ENCODE results near the gene CTDSPL. TPM values are rescaled to one million over a fixed set of nuclear protein-coding genes. Genes with fewer than 3 reads are reported as not detected.

The CTDSPL gene
- polyA plus RNA-seq, 1 of the 3 experiments (the other 2 are of a cell fraction) = 22.1 TPM

DNA sequence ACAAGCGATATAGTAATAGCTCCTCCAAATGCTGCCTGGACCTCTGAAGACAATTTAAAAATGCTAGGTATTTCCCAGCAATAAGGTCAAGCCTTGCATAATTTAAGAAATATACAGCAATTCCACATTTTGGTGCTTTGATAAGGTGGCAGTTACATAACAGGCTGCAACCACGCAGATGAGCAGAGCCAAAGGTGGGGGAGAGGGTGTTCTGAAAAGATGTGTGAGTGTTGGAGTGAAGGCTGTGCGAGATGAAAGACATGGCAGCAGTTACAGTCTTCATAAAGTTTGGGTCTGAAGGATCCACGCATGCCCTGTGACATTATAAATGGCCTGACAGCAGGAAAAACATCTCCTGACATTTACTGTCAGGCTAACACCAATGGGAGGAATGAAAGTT, 26.1 kb downstream of the CTDSPL start:
- Histone ChIP-seq H3F3A (replicated peaks; ENCODE audit: insufficient read depth) (no peaks in the 10 kb centered on the region), H3K79me2 (ENCODE audit: insufficient read depth) (peaks cover 70% of the 10 kb centered on the region), H3K27ac (ENCODE audit: low read depth in 2 of 2, low read length in 1 of 2) (no peak overlapping the region), H3K9ac (no peak overlapping the region), H4K20me1 (ENCODE audit: insufficient read depth) (peaks cover 27% of the 10 kb centered on the region), H3K4me2 (no peak overlapping the region), H2AFZ (ENCODE audit: low read depth) (no peak overlapping the region), H3K4me1 (ENCODE audit: control insufficient read depth in 1 of 2, insufficient read depth in 2 of 2, low read depth in 1 of 2, low read length in 1 of 2) (peaks cover 0 to 8% of the 10 kb centered on the region in 2 experiments; a peak in 2 of 4 replicates), H3K27me3 (ENCODE audit: insufficient read depth) (no peaks in the 10 kb centered on the region), H3K4me3 (ENCODE audit: low read depth in 2 of 2, low read length in 1 of 2) (no peak overlapping the region), H3K9me3 (no peaks in the 10 kb centered on the region), H3K9me2 (no peaks in the 10 kb centered on the region), H3K36me3 (replicated peaks in 1 of 2; ENCODE audit: control insufficient read depth in 1 of 2, insufficient read depth in 2 of 2, low read length in 1 of 2) (peaks cover 0 to 6% of the 10 kb centered on the region in 2 experiments)
- no peak for DNase-seq
- ChIA-PET CTCF (interaction anchor here (0.9 to 1.6 kb wide), 4 partner anchors 23 to 116 kb away, joined by 3 to 5 read pairs (median 4); no protein-coding TSS in a partner anchor), POLR2A (no interaction called here)
- 95% methylated on average over 4 of the region's 4 CpGs for whole genome bisulfite sequencing (ENCODE audit: low lambda C conversion rate)
- TF ChIP-seq FOXM1 (IDR thresholded peaks at IDR 0.05; ENCODE audit: low read depth) = no peak
- TF ChIP-seq FOXJ3 (CRISPR knock-in tag; IDR thresholded peaks at IDR 0.05) = no peak

DNA sequence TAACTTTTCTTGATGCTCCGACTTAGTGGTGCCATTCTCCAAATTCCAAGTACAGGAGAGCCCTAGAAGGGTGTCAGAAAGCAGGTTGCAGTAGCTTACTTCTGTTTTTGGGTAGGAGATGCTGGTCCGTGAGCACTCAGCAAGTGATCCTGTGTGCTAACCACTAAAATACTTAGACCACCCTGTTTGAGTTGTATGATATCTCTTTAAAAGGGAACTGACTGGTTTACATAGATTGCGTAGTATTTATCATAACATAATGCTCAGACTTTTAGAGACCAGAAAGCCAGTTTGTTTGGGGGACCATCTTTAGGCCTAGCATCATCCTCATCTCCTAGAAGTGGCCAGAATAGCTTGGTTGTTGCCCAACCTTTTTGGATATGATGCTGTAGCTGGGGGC, 26.7 kb downstream of the CTDSPL start:
- peaks cover 0 to 11% of the 10 kb centered on the region in 2 experiments; a peak in 2 of 4 replicates for H3K4me1 ChIP-seq (ENCODE audit: control insufficient read depth in 1 of 2, insufficient read depth in 2 of 2, low read depth in 1 of 2, low read length in 1 of 2)
- no peaks in the 10 kb centered on the region for H3K9me3 ChIP-seq
- WGBS (ENCODE audit: low lambda C conversion rate) = 100% methylated on average over 3 of the region's 3 CpGs
- H3K36me3 ChIP-seq (replicated peaks in 1 of 2; ENCODE audit: control insufficient read depth in 1 of 2, insufficient read depth in 2 of 2, low read length in 1 of 2) = peaks cover 0 to 6% of the 10 kb centered on the region in 2 experiments
- no peak for DNase-seq
- H3K4me3 ChIP-seq (ENCODE audit: low read depth in 2 of 2, low read length in 1 of 2) = no peak overlapping the region
- H3K27me3 ChIP-seq (ENCODE audit: insufficient read depth) = no peaks in the 10 kb centered on the region
- no peak overlapping the region for H2AFZ ChIP-seq (ENCODE audit: low read depth)
- no peak overlapping the region; a peak in 1 of 4 replicates for H3K27ac ChIP-seq (ENCODE audit: low read depth in 2 of 2, low read length in 1 of 2)
- ChIA-PET POLR2A (no interaction called here), CTCF (interaction anchor here (1.5 kb wide), 1 partner anchor 78 kb away, joined by 5 read pairs; no protein-coding TSS in a partner anchor)
- H3K9ac ChIP-seq = no peak overlapping the region
- H3K9me2 ChIP-seq = no peaks in the 10 kb centered on the region
- H3K79me2 ChIP-seq (ENCODE audit: insufficient read depth) = peaks cover 68% of the 10 kb centered on the region
- no peak overlapping the region for H3K4me2 ChIP-seq
- TF ChIP-seq RFX5 (IDR thresholded peaks at IDR 0.05; ENCODE audit: low read length) (no peak), ELF1 (IDR thresholded peaks at IDR 0.05) (no peak), POLR2AphosphoS5 (IDR thresholded peaks at IDR 0.05; ENCODE audit: low read depth, low read length) (no peak), FOSL2 (IDR thresholded peaks at IDR 0.05; ENCODE audit: borderline replicate concordance, low read depth) (no peak), NRF1 (IDR thresholded peaks at IDR 0.05; ENCODE audit: low read depth, low read length) (no peak), GATA2 (CRISPR knock-in tag; IDR thresholded peaks at IDR 0.05) (no peak), FOXJ3 (CRISPR knock-in tag; IDR thresholded peaks at IDR 0.05) (no peak), EP300 (IDR thresholded peaks at IDR 0.05; ENCODE audit: borderline replicate concordance in 1 of 2, low read depth in 1 of 2, low read length in 1 of 2) (no peak), YY1 (IDR thresholded peaks at IDR 0.05; ENCODE audit: low read depth) (no peak), RXRA (IDR thresholded peaks at IDR 0.05; ENCODE audit: borderline replicate concordance, low read depth) (no peak), SMC3 (IDR thresholded peaks at IDR 0.05; ENCODE audit: low read depth, low read length) (no peak), TAF1 (IDR thresholded peaks at IDR 0.05; ENCODE audit: borderline replicate concordance, low read depth, low read length) (no peak)
- TF ChIP-seq, protein P1, sequence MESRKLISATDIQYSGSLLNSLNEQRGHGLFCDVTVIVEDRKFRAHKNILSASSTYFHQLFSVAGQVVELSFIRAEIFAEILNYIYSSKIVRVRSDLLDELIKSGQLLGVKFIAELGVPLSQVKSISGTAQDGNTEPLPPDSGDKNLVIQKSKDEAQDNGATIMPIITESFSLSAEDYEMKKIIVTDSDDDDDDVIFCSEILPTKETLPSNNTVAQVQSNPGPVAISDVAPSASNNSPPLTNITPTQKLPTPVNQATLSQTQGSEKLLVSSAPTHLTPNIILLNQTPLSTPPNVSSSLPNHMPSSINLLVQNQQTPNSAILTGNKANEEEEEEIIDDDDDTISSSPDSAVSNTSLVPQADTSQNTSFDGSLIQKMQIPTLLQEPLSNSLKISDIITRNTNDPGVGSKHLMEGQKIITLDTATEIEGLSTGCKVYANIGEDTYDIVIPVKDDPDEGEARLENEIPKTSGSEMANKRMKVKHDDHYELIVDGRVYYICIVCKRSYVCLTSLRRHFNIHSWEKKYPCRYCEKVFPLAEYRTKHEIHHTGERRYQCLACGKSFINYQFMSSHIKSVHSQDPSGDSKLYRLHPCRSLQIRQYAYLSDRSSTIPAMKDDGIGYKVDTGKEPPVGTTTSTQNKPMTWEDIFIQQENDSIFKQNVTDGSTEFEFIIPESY (IDR thresholded peaks at IDR 0.05; ENCODE audit: borderline replicate concordance, low read depth) = no peak
- TF ChIP-seq, protein P2, sequence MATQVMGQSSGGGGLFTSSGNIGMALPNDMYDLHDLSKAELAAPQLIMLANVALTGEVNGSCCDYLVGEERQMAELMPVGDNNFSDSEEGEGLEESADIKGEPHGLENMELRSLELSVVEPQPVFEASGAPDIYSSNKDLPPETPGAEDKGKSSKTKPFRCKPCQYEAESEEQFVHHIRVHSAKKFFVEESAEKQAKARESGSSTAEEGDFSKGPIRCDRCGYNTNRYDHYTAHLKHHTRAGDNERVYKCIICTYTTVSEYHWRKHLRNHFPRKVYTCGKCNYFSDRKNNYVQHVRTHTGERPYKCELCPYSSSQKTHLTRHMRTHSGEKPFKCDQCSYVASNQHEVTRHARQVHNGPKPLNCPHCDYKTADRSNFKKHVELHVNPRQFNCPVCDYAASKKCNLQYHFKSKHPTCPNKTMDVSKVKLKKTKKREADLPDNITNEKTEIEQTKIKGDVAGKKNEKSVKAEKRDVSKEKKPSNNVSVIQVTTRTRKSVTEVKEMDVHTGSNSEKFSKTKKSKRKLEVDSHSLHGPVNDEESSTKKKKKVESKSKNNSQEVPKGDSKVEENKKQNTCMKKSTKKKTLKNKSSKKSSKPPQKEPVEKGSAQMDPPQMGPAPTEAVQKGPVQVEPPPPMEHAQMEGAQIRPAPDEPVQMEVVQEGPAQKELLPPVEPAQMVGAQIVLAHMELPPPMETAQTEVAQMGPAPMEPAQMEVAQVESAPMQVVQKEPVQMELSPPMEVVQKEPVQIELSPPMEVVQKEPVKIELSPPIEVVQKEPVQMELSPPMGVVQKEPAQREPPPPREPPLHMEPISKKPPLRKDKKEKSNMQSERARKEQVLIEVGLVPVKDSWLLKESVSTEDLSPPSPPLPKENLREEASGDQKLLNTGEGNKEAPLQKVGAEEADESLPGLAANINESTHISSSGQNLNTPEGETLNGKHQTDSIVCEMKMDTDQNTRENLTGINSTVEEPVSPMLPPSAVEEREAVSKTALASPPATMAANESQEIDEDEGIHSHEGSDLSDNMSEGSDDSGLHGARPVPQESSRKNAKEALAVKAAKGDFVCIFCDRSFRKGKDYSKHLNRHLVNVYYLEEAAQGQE (IDR thresholded peaks at IDR 0.05; ENCODE audit: low read depth, low read length) = no peak
- TF ChIP-seq, protein P3, sequence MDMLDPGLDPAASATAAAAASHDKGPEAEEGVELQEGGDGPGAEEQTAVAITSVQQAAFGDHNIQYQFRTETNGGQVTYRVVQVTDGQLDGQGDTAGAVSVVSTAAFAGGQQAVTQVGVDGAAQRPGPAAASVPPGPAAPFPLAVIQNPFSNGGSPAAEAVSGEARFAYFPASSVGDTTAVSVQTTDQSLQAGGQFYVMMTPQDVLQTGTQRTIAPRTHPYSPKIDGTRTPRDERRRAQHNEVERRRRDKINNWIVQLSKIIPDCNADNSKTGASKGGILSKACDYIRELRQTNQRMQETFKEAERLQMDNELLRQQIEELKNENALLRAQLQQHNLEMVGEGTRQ (IDR thresholded peaks at IDR 0.05; ENCODE audit: borderline replicate concordance, low read depth, low read length) = no peak
- peaks cover 28% of the 10 kb centered on the region for H4K20me1 ChIP-seq (ENCODE audit: insufficient read depth)
- H3F3A ChIP-seq (replicated peaks; ENCODE audit: insufficient read depth) = no peaks in the 10 kb centered on the region

All from SK-N-SH (cell line).